Activated CD8-positive, alpha-beta T cell treated with anti-CD3 and anti-CD28 coated beads for 36 hours (primary cell): ENCODE results near the gene ANKRD13D. TPM values are rescaled to one million over a fixed set of nuclear protein-coding genes. Genes with fewer than 3 reads are reported as not detected.

ENCODE experiments used
- ATAC-seq: fragments of 200-7000 bp; cut with Tn5 transposase; one replicate; pipeline ENCODE4 v1.10.0; 2021; ENCODE audit warnings: mild to moderate bottlenecking, moderate library complexity
- CTCF ChIA-PET: fragments of 350-600 bp; sonication (Branson Sonifier 250); formaldehyde crosslinking; loops from one replicate; lab custom pipeline; 2021; ENCODE audit warnings: antibody characterized with exemption; lab: Charles Lee
- POLR2A ChIA-PET: fragments of 350-600 bp; sonication (Branson Sonifier 250); formaldehyde crosslinking; loops from one replicate; lab custom pipeline; 2021; ENCODE audit warnings: antibody characterized with exemption; lab: Charles Lee
- DNase-seq: peaks from one replicate; pipeline ENCODE4 v3.0.0-alpha.2; 2020
- H3K27ac Mint-ChIP-seq: one replicate; pipeline ENCODE4 v1.8.0; 2021; ENCODE audit warnings: mild to moderate bottlenecking, mixed read lengths
- H3K27me3 Mint-ChIP-seq: one replicate; pipeline ENCODE4 v1.8.0; 2021; ENCODE audit warnings: mixed read lengths
- H3K36me3 Mint-ChIP-seq: one replicate; pipeline ENCODE4 v1.8.0; 2021; ENCODE audit warnings: low read depth, mixed read lengths
- H3K4me1 Mint-ChIP-seq: one replicate; pipeline ENCODE4 v1.8.0; 2021; ENCODE audit warnings: low read depth, mixed read lengths
- H3K4me3 Mint-ChIP-seq: one replicate; pipeline ENCODE4 v1.8.0; 2021; ENCODE audit warnings: mild to moderate bottlenecking, moderate library complexity, mixed read lengths
- H3K9me3 Mint-ChIP-seq: one replicate; pipeline ENCODE4 v1.8.0; 2021; ENCODE audit warnings: mixed read lengths
- CTCF ChIP-seq: fragments of 200-600 bp; IDR thresholded peaks from one replicate; pipeline ENCODE4 v1.8.0; 2022; ENCODE audit warnings: antibody characterized with exemption, mild to moderate bottlenecking
- intact Hi-C: fragments of 100-400 bp; cut with micrococcal nuclease; formaldehyde crosslinking; loops from one replicate; pipeline ENCODE4 v1.10.0; 2022
- total RNA-seq, 2 experiments: library from RNA; stranded (reverse); gene quantifications; one replicate each; pipeline ENCODE4 v1.2.3, GENCODE V29; 2021

The ANKRD13D gene
- total RNA-seq, 2 experiments from 2014 or later, result 75.4 to 78.7 TPM

GRCh38 chr11:67293090-67293489, 4.0 kb downstream of the ANKRD13D start:
- peaks cover 15% of the 10 kb centered on the region for H3K9me3 Mint-ChIP-seq
- peaks cover 65% of the 10 kb centered on the region for H3K36me3 Mint-ChIP-seq
- H3K4me1 Mint-ChIP-seq, result peaks cover 39% of the 10 kb centered on the region
- peak overlapping the region; percentile 51 for H3K27ac Mint-ChIP-seq
- ATAC-seq (no peak), DNase-seq (no peak)
- ChIA-PET POLR2A (interaction anchor here (0.9 to 9.2 kb wide), 3 partner anchors 8 to 22 kb away, joined by 3 to 308 read pairs (median 88); partner anchors contain the start of genes GRK2 and SSH3), CTCF (interaction anchor here (1.2 to 2.1 kb wide), 9 partner anchors 10 to 89 kb away, joined by 3 to 15 read pairs (median 5); partner anchors contain the start of gene SSH3)
- TF ChIP-seq CTCF, result no peak
- intact Hi-C loops, result no loop called here
- peak overlapping the region; percentile 5 for H3K4me3 Mint-ChIP-seq
- no peaks in the 10 kb centered on the region for H3K27me3 Mint-ChIP-seq

GRCh38 chr11:67295846-67296245, 6.7 kb downstream of the ANKRD13D start:
- H3K4me1 Mint-ChIP-seq, result peaks cover 37% of the 10 kb centered on the region
- DNase-seq, result no peak
- no peaks in the 10 kb centered on the region for H3K27me3 Mint-ChIP-seq
- H3K9me3 Mint-ChIP-seq, result peaks cover 15% of the 10 kb centered on the region
- intact Hi-C loops, result no loop called here
- no peak overlapping the region for H3K4me3 Mint-ChIP-seq
- H3K27ac Mint-ChIP-seq, result no peak overlapping the region
- ChIA-PET CTCF (interaction anchor here (0.8 to 1.2 kb wide), 2 partner anchors 43 to 86 kb away, joined by 4 read pairs; no protein-coding TSS in a partner anchor), POLR2A (no interaction called here)
- TF ChIP-seq CTCF, result no peak
- peaks cover 66% of the 10 kb centered on the region for H3K36me3 Mint-ChIP-seq
- ATAC-seq, result no peak

GRCh38 chr11:67298786-67299185, 9.7 kb downstream of the ANKRD13D start:
- POLR2A ChIA-PET, result interaction anchor here (0.9 to 6.9 kb wide), 8 partner anchors 8 to 42 kb away, joined by 3 to 88 read pairs (median 4); partner anchors contain the start of genes ANKRD13D and GRK2
- DNase-seq (no peak), ATAC-seq (no peak)
- H3K27ac Mint-ChIP-seq, result peak overlapping the region; percentile 69
- H3K4me3 Mint-ChIP-seq, result no peak overlapping the region
- CTCF ChIA-PET, result interaction anchor here (1.0 to 1.8 kb wide), 5 partner anchors 19 to 103 kb away, joined by 3 to 6 read pairs (median 3); partner anchors contain the start of genes POLD4 and PPP1CA
- TF ChIP-seq CTCF, result no peak
- no peaks in the 10 kb centered on the region for H3K27me3 Mint-ChIP-seq
- intact Hi-C loops, result no loop called here
- H3K36me3 Mint-ChIP-seq, result peaks cover 51% of the 10 kb centered on the region
- H3K9me3 Mint-ChIP-seq, result peaks cover 15% of the 10 kb centered on the region
- peaks cover 21% of the 10 kb centered on the region for H3K4me1 Mint-ChIP-seq

GRCh38 chr11:67299471-67300191, 10.5 kb downstream of the ANKRD13D start:
- POLR2A ChIA-PET, result interaction anchor here (1.0 to 6.9 kb wide), 7 partner anchors 9 to 60 kb away, joined by 3 to 88 read pairs (median 4); partner anchors contain the start of genes ANKRD13D and GRK2
- ATAC-seq (no peak), DNase-seq (no peak)
- Mint-ChIP-seq H3K36me3 (peaks cover 47% of the 10 kb centered on the region), H3K27ac (no peak overlapping the region), H3K4me3 (no peak overlapping the region), H3K27me3 (no peaks in the 10 kb centered on the region), H3K4me1 (peaks cover 18% of the 10 kb centered on the region), H3K9me3 (peaks cover 15% of the 10 kb centered on the region)
- intact Hi-C loops, result no loop called here
- no peak for TF ChIP-seq CTCF
- CTCF ChIA-PET, result interaction anchor here (1.0 to 1.8 kb wide), 5 partner anchors 18 to 102 kb away, joined by 3 to 6 read pairs (median 3); partner anchors contain the start of genes POLD4 and PPP1CA
